HG02642 (cell line): ENCODE measurements around the gene SEMA4B.
"Not testable (repeated sequence)": the region's sequence is repeated elsewhere in the genome, so short reads cannot be mapped to it uniquely, and the experiment has no call there.

Source experiments
- ATAC-seq: cut with Tn5 transposase; IDR thresholded peaks from one replicate; pipeline ENCODE4 v1.9.1; 2021; ENCODE audit warnings: mild to moderate bottlenecking; ENCODE audit not compliant: unreplicated experiment, poor library complexity

The SEMA4B gene

GRCh38 chr15:90243943-90244639, 43.0 kb downstream of the SEMA4B start:
- ATAC-seq: no peak

- no peak for ATAC-seq
Measured at GRCh38 chr15:90248789-90249202, 47.7 kb downstream of the SEMA4B start.

GRCh38 chr15:90249203-90249863, 48.2 kb downstream of the SEMA4B start, which contains the start of gene TTLL13:
TTLL13 (plus strand) TSS chr15:90249556; CDS start chr15:90250631, 1,075 bp downstream.
- peak; percentile 80 for ATAC-seq

GRCh38 chr15:90257776-90258175, 56.6 kb downstream of the SEMA4B start:
- ATAC-seq: no peak

- no peak for ATAC-seq
Measured at GRCh38 chr15:90259524-90259923, 58.4 kb downstream of the SEMA4B start.

GRCh38 chr15:90260731-90261130, 59.6 kb downstream of the SEMA4B start:
- not testable (repeated sequence) for ATAC-seq

- ATAC-seq: no peak
Measured at GRCh38 chr15:90261811-90262210, 60.7 kb downstream of the SEMA4B start.

GRCh38 chr15:90262426-90262825, 61.3 kb downstream of the SEMA4B start:
- no peak for ATAC-seq

- no peak for ATAC-seq
Measured at GRCh38 chr15:90264671-90265070, 63.5 kb downstream of the SEMA4B start.

- ATAC-seq: peak; percentile 95
Measured at GRCh38 chr15:90265271-90266060, 64.3 kb downstream of the SEMA4B start, which contains the start of gene NGRN. NGRN (plus strand) TSS chr15:90265672; CDS start chr15:90265713, 41 bp downstream.

GRCh38 chr15:90266061-90266431, 64.9 kb downstream of the SEMA4B start:
- peak; percentile 14 for ATAC-seq

GRCh38 chr15:90266485-90266884, 65.4 kb downstream of the SEMA4B start:
- ATAC-seq: no peak

- ATAC-seq: no peak
Measured at GRCh38 chr15:90268415-90268814, 67.3 kb downstream of the SEMA4B start.

- no peak for ATAC-seq
Measured at GRCh38 chr15:90270502-90271150, 69.5 kb downstream of the SEMA4B start.

GRCh38 chr15:90271459-90272166, 70.5 kb downstream of the SEMA4B start:
- no peak for ATAC-seq

- not testable (repeated sequence) for ATAC-seq
Measured at GRCh38 chr15:90278467-90278866, 77.3 kb downstream of the SEMA4B start.
